ENCODE results near the gene FYN.

- TF ChIP-seq EZH2phosphoT487 (conservative IDR thresholded peaks at IDR 0.05; ENCODE audit: low read length): no peak
- TF ChIP-seq, protein P1, sequence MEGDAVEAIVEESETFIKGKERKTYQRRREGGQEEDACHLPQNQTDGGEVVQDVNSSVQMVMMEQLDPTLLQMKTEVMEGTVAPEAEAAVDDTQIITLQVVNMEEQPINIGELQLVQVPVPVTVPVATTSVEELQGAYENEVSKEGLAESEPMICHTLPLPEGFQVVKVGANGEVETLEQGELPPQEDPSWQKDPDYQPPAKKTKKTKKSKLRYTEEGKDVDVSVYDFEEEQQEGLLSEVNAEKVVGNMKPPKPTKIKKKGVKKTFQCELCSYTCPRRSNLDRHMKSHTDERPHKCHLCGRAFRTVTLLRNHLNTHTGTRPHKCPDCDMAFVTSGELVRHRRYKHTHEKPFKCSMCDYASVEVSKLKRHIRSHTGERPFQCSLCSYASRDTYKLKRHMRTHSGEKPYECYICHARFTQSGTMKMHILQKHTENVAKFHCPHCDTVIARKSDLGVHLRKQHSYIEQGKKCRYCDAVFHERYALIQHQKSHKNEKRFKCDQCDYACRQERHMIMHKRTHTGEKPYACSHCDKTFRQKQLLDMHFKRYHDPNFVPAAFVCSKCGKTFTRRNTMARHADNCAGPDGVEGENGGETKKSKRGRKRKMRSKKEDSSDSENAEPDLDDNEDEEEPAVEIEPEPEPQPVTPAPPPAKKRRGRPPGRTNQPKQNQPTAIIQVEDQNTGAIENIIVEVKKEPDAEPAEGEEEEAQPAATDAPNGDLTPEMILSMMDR (IDR thresholded peaks at IDR 0.05; ENCODE audit: insufficient read depth, low read length, poor library complexity, severe bottlenecking): no peak
Measured at GRCh38 chr6:111894272-111894671, 21.0 kb upstream of the FYN start.

All from SU-DHL-6 (cell line).